Measurements from ENCODE around the gene XXYLT1.

Gene XXYLT1

GRCh38 chr3:195164573-195165264, 106.2 kb downstream of the XXYLT1 start:
- DNase-seq, result peak; percentile 50

DNA sequence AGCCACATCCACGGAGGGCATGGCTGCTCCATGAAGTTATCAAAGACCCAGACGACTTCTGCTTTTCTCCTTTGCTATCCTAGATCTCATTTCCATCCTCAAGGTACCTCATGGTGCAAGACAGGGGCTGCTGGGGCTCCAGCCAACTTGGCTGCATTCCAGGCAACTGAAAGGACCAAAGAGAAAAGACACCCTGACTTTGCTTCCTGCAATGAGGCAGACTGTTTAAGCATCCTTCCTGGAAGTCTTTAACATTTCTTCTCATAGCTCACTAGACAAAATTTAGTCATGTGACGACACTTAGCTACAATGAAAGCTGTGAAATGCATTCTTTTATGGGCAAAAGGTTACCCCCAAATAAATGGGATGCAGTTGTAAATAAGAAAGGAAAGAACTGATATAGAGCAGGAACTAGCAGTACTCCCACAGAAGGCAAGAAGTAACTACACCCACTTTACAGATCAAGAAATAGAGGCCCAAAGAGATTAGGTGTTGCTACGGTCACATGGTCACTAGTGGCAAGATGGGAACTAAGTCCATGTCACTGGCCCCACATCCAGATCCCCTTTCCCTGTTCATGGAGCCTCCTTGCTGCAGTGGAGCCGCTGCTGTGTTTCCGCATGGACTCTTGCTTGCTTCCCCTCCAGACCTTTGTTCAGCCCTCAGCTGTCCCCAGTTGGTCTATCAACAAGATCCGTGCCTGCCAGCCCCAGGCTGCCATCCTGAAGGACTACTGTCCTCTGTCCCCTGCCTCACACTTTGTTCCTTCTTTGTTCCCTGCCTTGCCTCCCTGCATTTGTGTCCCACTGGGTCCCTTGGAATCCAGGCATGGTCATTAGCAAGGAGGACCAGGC, 107.0 kb downstream of the XXYLT1 start:
- peak; percentile 76 for DNase-seq

DNA sequence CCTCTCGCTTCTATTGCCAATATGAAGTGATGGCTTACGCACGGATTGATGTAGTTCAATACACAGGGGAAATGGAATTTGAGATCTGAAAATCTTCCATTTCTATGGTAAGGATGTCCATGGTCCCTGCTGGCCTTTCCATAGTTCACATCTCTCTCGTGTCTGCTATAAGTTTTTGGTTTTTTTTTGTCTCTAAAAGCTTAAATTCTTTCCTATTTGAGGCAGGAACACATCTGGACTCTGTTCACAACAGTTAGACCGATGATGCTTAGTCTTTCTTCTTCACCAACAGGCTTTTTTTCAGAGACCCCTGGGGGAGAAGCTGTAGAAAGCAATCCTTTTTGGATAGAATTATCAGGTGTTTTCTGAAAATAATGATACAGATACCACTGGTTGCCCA, 108.1 kb downstream of the XXYLT1 start:
- DNase-seq, result no peak

DNA sequence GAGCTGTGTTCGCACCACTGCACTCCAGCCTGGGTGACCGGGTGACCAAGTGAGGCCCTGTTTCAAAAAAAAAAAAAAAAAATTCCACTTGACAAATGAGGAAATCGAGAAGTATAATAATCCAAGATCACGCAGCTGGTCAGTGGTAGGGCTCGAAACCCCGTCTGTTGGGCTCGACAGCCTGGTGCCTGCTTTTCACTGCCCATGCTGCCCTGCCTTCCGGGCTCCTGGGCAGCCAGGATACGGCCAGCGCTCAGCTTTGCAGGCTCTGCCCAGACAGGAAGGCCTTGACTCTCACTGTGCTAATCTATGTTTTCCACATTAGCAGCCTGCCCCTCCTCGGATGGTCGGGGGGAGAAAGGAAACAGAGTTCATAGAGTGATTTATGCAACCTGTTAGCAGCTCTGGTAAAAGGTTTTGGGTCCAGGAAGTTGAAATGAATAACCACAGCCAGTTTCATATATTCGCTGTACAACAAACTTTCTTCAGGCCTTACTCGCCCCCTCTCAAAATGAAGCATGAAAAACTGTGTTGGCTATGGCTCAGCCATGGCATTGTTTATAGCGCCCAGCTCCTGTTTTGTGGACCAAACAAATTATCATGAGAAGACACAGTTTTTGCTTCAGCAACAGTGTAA, 108.8 kb downstream of the XXYLT1 start:
- DNase-seq, result peak; percentile 96

DNA sequence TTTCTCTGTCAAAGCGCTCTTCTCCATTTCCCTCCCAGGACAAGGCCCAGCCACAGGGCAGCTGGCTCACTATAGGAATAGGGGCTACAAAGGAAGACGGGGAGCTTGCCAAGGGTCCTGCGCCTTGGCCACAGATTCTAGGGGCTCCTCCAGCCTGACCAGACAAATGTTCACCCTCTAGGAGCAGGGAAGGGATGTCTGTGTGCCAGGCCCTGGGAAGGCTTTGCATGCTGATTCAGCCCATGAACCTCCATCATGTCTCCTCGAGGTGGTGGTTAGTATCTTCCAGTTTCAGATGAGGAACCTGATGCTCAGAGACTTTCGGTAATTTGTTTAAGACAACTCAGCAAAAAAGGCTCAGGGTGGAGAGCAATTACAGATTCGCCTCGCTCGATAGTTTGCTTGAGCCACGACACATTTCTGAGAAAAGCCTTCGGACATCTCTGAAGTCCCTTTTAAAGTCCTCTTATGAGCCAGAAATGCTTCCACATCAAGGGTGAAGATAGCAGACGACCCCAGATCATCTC, 110.0 kb downstream of the XXYLT1 start:
- no peak for DNase-seq

- no peak for DNase-seq
These were observed 110.6 kb downstream of the XXYLT1 start for GRCh38 chr3:195160257-195160898.

DNA sequence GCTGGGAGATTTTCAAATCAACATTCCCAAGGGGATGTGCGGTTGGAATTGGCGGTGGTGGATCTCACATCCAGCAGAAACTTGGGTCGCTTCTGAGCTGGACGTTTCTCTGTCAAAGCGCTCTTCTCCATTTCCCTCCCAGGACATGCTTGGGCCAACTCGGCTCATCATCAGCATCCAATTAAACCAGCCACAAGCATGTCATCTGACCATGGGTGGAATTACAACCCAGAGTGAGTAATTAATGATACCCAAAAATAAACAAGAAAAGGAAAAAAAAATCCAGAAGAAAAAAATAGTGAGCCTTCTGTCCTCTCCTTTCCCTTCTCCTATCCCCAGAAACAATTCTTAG, 111.2 kb downstream of the XXYLT1 start:
- no peak for DNase-seq

DNA sequence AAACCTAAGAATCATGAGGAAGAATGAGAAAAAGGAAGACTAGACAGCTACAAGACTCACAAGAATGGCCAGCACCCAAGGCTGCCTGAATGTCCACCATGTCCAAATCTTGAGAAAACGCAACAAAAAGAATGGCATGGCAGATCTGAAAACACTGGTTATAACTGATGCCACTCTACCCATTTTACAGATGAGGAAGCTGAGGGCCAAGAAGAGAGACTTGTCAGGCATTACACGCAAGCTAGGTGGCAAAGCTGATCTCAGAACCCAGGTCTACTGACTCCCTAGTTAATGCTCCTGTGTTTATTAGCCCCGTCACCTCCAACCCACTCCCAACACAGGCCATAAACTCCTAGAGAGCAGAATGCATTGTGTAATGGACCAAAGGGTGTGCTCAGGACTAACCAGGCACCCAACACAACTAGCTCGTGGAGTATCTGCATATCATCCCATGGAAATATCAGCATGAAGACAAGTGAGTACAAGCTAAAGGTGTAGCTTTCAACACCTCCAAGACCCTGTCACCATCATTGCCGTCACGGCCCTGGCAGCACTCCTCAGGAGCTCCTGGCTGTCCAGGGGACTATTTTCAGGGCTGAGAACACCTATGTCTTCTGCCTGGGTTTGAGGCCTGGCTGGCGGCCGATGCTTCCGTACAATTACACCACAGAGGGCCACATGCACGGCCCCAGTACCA, 111.7 kb downstream of the XXYLT1 start:
- DNase-seq, result no peak

GRCh38 chr3:195156286-195156890, 114.6 kb downstream of the XXYLT1 start:
- DNase-seq, result no peak

DNA sequence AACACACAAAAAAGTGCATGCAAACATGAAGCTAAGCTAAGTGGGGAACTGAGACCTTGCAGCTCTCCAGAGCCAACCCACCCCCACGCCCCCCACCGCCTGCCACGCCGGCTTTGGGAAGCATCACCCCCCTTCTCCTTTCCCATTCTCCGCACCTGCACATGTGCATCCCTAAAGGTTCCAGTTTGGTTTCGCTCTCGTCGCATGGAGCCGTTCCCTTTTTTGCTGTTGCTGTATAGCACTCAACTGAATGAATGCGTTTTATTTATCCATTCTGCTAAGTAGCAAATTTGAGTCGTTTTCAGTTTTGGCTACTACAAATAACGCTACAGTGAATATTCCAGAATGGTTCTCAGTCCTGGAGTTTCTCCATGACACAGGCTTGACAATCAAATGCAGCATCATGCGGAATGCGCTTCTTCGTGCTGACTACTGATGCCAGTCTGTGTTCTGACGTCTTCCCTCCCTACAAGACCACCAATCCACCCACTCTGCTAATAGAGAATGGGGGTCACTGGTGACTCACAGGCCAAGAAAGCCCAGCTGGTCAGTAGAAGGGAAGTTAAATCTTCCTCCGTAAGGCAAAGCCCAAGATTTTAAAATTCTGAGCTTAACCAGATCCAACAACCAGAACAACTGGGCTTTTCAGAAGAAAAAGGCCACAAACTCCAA, 115.3 kb downstream of the XXYLT1 start:
- DNase-seq, result no peak

DNA sequence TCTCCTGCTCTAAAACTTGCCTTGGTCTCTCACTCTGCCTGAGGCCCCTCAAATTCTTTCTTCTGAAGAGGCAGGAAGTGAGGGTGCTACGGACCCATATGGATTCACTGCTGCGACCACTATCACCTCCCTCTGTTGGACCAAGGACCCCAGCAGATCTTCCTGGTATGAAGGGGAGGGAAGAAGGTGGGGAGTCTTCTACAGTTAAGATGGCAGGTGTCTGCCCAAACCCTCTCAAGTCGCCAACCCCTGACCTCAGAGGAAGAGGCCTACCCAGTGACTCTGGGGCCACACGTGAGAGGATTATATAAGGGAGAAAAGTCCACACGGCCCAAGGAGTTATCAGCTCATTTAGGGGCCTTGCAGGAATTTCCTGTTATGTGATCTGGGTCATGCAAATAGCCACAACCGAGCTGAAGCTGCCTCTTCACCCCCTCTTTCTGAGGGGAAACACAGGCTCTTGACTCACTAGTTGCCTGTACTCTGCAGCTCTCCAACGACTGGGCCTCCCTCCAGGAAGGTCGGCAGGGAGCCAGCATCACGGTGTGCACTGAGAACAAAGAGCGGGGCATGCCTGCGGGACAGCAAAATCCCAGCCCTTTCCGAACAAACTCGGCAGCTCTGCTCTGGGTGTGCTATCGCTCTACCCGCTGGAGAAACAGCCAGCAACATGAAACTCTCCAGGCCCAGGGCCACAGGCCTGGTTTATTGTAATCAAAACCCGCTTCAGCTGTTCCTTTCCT, 116.0 kb downstream of the XXYLT1 start:
- DNase-seq, result peak; percentile 95

DNA sequence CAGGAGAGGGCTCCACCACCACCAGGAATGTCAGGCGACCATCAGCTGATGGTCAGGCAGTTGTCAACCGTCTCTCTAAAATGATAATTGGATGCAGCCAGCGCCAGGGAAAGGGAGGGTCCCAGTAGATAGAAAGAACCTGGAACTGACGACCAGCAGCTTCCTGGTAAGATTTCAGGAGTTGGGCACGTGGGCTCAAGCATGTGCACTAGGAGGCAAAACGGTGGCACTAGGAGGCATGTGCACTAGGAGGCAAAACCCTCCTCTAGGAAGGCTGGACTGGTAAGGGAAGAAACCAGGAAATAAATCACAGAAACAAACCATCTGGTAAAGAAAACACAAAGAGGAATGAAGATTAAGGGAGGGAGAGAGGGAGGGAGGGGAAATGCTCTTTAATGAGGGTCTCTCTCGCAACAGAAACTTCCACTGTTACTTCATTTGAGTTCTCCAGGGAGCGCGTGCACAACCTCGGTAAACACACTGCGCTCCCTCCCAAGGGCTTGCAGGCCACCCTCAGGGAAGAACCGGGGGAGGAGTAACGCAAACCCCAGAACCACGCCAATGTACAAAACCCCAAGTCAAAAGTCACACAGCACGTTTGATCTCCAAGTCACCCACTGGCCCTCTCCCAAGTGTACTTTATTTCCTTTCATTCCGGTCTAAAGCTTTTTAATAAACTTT, 116.7 kb downstream of the XXYLT1 start:
- DNase-seq, result peak; percentile 53

GRCh38 chr3:195153653-195154052, 117.3 kb downstream of the XXYLT1 start:
- no peak for DNase-seq

DNA sequence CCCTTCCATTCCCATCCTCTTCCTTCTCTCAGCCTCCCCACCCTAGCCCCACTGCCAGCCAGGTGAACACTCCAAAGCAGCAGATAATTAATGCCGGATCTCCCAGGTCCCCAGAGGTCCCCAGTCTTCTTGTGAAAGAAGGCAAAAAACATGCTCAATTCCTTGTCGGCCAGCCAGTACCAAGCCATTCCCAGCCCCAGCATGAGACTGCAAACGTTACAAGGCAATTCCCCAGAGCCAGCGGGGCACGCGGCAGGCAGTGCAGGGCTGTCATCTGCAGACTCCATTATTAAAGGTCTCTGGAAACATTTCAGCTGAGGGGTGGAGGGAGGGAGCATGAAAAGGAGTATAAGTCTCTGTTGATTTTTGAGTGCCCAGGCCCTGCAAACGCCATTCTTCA, 117.8 kb downstream of the XXYLT1 start:
- no peak for DNase-seq

GRCh38 chr3:195151866-195152541, 119.0 kb downstream of the XXYLT1 start:
- no peak for DNase-seq

DNA sequence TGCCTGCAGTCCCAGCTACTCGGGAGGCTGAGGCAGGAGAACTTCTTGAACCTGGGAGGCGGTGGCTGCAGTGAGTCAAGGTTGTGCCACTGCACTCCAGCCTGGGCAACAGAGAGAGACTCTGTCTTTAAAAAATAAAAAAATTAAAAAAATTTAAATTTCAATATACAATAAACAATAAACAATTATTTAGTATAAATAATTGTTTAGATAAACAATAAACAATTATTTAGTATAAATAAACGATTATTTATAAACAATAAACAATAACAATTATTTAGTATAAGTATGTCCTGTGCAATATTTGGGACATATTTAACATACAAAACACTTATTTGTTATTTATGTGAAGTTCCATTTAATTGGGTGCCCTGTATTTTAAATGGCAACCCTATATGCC, 119.6 kb downstream of the XXYLT1 start:
- no peak for DNase-seq

- peak; percentile 97 for DNase-seq
These were observed 120.5 kb downstream of the XXYLT1 start for GRCh38 chr3:195150181-195151118.

DNA sequence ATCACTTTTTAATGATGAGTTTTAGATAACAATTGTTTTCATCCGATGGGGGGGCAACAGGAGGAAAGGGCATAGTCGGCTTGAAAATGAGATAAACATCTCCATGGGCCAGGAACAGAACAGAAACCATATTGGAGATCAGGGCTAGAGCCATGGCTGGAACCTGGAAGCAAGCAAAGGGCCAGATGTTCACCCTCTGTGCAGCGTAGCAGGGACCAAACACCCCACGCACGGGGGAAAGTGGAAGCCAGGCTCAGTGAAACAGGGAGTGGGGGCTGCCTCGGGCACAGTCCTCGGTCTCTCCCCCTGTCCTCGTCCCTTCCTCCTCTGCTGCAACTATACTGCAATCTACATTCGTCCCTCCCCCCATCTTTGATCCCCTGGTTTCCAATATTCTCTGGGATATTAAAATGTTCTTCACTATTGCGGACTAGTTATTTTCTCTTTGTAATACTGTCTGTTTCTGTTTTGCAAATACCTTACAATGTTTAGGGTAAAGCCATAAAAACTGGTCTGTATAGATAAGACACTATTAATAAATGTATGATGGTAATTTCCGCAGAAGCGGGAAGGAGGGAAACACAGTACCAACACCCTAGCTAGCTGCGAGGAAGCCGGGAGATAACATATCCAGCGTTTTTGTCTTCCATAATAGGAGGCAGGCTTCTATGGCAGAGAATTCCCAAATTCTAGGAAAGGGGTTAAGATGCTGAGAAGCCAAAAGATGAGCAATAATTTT, 121.5 kb downstream of the XXYLT1 start:
- DNase-seq, result peak; percentile 76
